IMR-90 (cell line): ENCODE data around the gene IQCE. TPM values are rescaled to one million over a fixed set of nuclear protein-coding genes. Genes with fewer than 3 reads are reported as not detected.

Experiments used
- ATAC-seq: fragments of 200-7000 bp; cut with Tn5 transposase; 2 replicates; pipeline ENCODE4 v1.9.1; 2020; ENCODE audit warnings: low read depth, mild to moderate bottlenecking, moderate library complexity
- BruUV-seq: library from RNA; stranded (reverse); fragments of 400-500 nt; replicated peaks from 2 replicates; lab custom pipeline; 2021; lab: Mats Ljungman, UMichigan
- CTCF ChIA-PET: fragments of 300-600 bp; formaldehyde crosslinking; extraction: SDS; loops from one replicate; lab custom pipeline; 2021; ENCODE audit warnings: antibody characterized with exemption; lab: Yijun Ruan, JAX
- POLR2A ChIA-PET: fragments of 300-600 bp; sonication (Branson Sonifier 250); formaldehyde crosslinking; loops from one replicate; lab custom pipeline; 2022; ENCODE audit warnings: antibody characterized with exemption; ENCODE audit not compliant: unreplicated experiment; lab: Charles Lee
- DNase-seq: peaks from one replicate; pipeline ENCODE4 v3.0.0; 2013
- H2AFZ ChIP-seq: replicated peaks from 2 replicates; pipeline ENCODE3; 2013; ENCODE audit warnings: low read length, mild to moderate bottlenecking; ENCODE audit not compliant: poor library complexity
- H2AK5ac ChIP-seq: 2 replicates; pipeline ENCODE4 v1.6.1; 2013; ENCODE audit warnings: low read depth, low read length, inconsistent platforms
- H2AK9ac ChIP-seq: replicated peaks from 2 replicates; pipeline ENCODE3; 2013; ENCODE audit warnings: mild to moderate bottlenecking, low read depth, low read length, moderate library complexity; ENCODE audit not compliant: poor library complexity
- H2BK120ac ChIP-seq: 2 replicates; pipeline ENCODE4 v1.6.1; 2013; ENCODE audit warnings: low read depth, low read length, inconsistent platforms
- H2BK15ac ChIP-seq: 3 replicates; pipeline ENCODE4 v1.6.1; 2013; ENCODE audit warnings: low read depth, low read length, inconsistent platforms
- H2BK20ac ChIP-seq: 2 replicates; pipeline ENCODE4 v1.6.1; 2013; ENCODE audit warnings: low read depth, mild to moderate bottlenecking, inconsistent platforms, low read length, moderate library complexity
- H2BK5ac ChIP-seq: 2 replicates; pipeline ENCODE4 v1.6.1; 2013; ENCODE audit warnings: mild to moderate bottlenecking, low read depth, low read length, inconsistent platforms; ENCODE audit not compliant: poor library complexity, severe bottlenecking
- H3K14ac ChIP-seq: replicated peaks from 2 replicates; pipeline ENCODE4 v1.6.1; 2013; ENCODE audit warnings: low read depth, low read length, inconsistent platforms
- H3K18ac ChIP-seq: 2 replicates; pipeline ENCODE4 v1.6.1; 2013; ENCODE audit warnings: low read depth, low read length, control low read depth
- H3K23ac ChIP-seq: 2 replicates; pipeline ENCODE4 v1.6.1; 2013; ENCODE audit warnings: low read depth, low read length, inconsistent platforms
- H3K27ac ChIP-seq: 2 replicates; pipeline ENCODE4 v1.5.1; 2013; ENCODE audit warnings: mild to moderate bottlenecking, control low read depth, low read length; ENCODE audit not compliant: insufficient read depth
- H3K27me3 ChIP-seq: 2 replicates; pipeline ENCODE4 v1.6.1; 2013; ENCODE audit warnings: low read length; ENCODE audit not compliant: control insufficient read depth, insufficient read depth
- H3K36me3 ChIP-seq: 2 replicates; pipeline ENCODE4 v1.6.1; 2013; ENCODE audit warnings: low read length, mixed read lengths; ENCODE audit not compliant: control insufficient read depth, insufficient read depth
- H3K4ac ChIP-seq: 2 replicates; pipeline ENCODE4 v1.6.1; 2013; ENCODE audit warnings: low read depth, low read length, inconsistent platforms
- H3K4me1 ChIP-seq: 2 replicates; pipeline ENCODE4 v1.6.1; 2013; ENCODE audit warnings: low read length, mixed read lengths; ENCODE audit not compliant: control insufficient read depth, insufficient read depth
- H3K4me2 ChIP-seq: 2 replicates; pipeline ENCODE4 v1.6.1; 2013; ENCODE audit warnings: low read depth, mild to moderate bottlenecking, control low read depth, low read length, moderate library complexity
- H3K4me3 ChIP-seq: 2 replicates; pipeline ENCODE4 v1.5.1; 2013; ENCODE audit warnings: low read depth, mild to moderate bottlenecking, control low read depth, low read length, moderate library complexity; ENCODE audit not compliant: insufficient read depth
- H3K56ac ChIP-seq: 2 replicates; pipeline ENCODE4 v1.6.1; 2013; ENCODE audit warnings: low read length, inconsistent platforms; ENCODE audit not compliant: insufficient read depth; ENCODE audit errors: extremely low read depth
- H3K79me1 ChIP-seq, 2 experiments: 2 replicates each; pipeline ENCODE4 v1.6.1; 2013; ENCODE audit warnings: low read length in 2 of 2, inconsistent platforms in 1 of 2, low read depth in 1 of 2
- H3K9ac ChIP-seq: 2 replicates; pipeline ENCODE4 v1.6.1; 2013; ENCODE audit warnings: low read depth, low read length, control low read depth
- H3K9me1 ChIP-seq: 2 replicates; pipeline ENCODE4 v1.6.1; 2013; ENCODE audit warnings: low read length, inconsistent platforms; ENCODE audit not compliant: insufficient read depth
- H3K9me3 ChIP-seq: 2 replicates; pipeline ENCODE4 v1.6.1; 2013; ENCODE audit warnings: low read length; ENCODE audit not compliant: control insufficient read depth, insufficient read depth
- H4K20me1 ChIP-seq: 2 replicates; pipeline ENCODE4 v1.6.1; 2013; ENCODE audit warnings: low read length, inconsistent platforms; ENCODE audit not compliant: insufficient read depth
- H4K5ac ChIP-seq: 2 replicates; pipeline ENCODE4 v1.6.1; 2013; ENCODE audit warnings: mild to moderate bottlenecking, low read depth, low read length, control low read depth
- H4K8ac ChIP-seq, 2 experiments: 2 replicates each; pipeline ENCODE4 v1.6.1; 2013; ENCODE audit warnings: low read depth in 2 of 2, low read length in 2 of 2, control low read depth in 1 of 2, inconsistent platforms in 1 of 2
- H4K91ac ChIP-seq: 2 replicates; pipeline ENCODE4 v1.6.1; 2013; ENCODE audit warnings: low read depth, low read length, inconsistent platforms; ENCODE audit not compliant: insufficient read depth
- CEBPB ChIP-seq: IDR thresholded peaks from 2 replicates; pipeline ENCODE4 v1.6.1; 2012; ENCODE audit warnings: low read depth, low read length, improper control_type of control experiment
- CTCF ChIP-seq: conservative IDR thresholded peaks from 2 replicates; pipeline ENCODE4 v1.5.1; 2012; ENCODE audit warnings: mild to moderate bottlenecking, low read depth, low read length, improper control_type of control experiment
- FOS ChIP-seq: fragments of 150-350 bp; IDR thresholded peaks from 2 replicates; pipeline ENCODE4 v1.6.1; 2016; ENCODE audit warnings: low read depth, low read length
- MAZ ChIP-seq: IDR thresholded peaks from 2 replicates; pipeline ENCODE4 v1.6.1; 2012; ENCODE audit warnings: low read depth, mild to moderate bottlenecking, low read length, improper control_type of control experiment, moderate library complexity, borderline replicate concordance
- MXI1 ChIP-seq: IDR thresholded peaks from 2 replicates; pipeline ENCODE4 v1.6.1; 2012; ENCODE audit warnings: low read depth, mild to moderate bottlenecking, low read length, moderate library complexity, borderline replicate concordance
- POLR2A ChIP-seq: IDR thresholded peaks from 2 replicates; pipeline ENCODE4 v1.6.1; 2012; ENCODE audit warnings: mild to moderate bottlenecking, low read depth, low read length
- RAD21 ChIP-seq: IDR thresholded peaks from 2 replicates; pipeline ENCODE4 v1.6.1; 2012; ENCODE audit warnings: low read length, improper control_type of control experiment
- SMC3 ChIP-seq: fragments of 150-350 bp; IDR thresholded peaks from 2 replicates; pipeline ENCODE4 v1.6.1; 2016; ENCODE audit warnings: low read depth, mild to moderate bottlenecking, antibody characterized with exemption, low read length, moderate library complexity
- WGBS, 2 experiments: methylation state at CpG; one replicate each; pipeline versions ENCODE4 v1.1.5 to v1.1.7; 2013; ENCODE audit warnings: missing lambda C conversion rate in 2 of 2; ENCODE audit not compliant: insufficient read length in 1 of 2; ENCODE audit errors: extremely low coverage in 2 of 2; 5-methylcytosine and 5-hydroxymethylcytosine counted together
- dilution Hi-C: fragments of 300-500 bp; cut with HindIII; formaldehyde crosslinking; loops from one replicate; pipeline ENCODE4 v1.14.3; 2018; ENCODE audit warnings: low sequenced_read_pairs; ENCODE audit not compliant: unreplicated experiment
- in situ Hi-C: fragments of 300-500 bp; cut with MboI; formaldehyde crosslinking; loops from 3 replicates; pipeline ENCODE4 v1.14.3; 2019; ENCODE audit warnings: low sequenced_read_pairs, inconsistent platforms, mixed read lengths
- intact Hi-C: fragments of 100-400 bp; cut with micrococcal nuclease; formaldehyde crosslinking; loops from 2 replicates; pipeline ENCODE4 v1.10.0; 2022
- polyA plus RNA-seq, 3 experiments: library from polyadenylated mRNA; depleted of rRNA; stranded (reverse); fragments of >200 nt; gene quantifications; 2 replicates each; pipeline ENCODE4 v1.2.3, GENCODE V29; 2012; ENCODE audit warnings: low replicate concordance in 1 of 3
- total RNA-seq: library from RNA; depleted of rRNA; stranded (reverse); fragments of >200 nt; gene quantifications from 2 replicates; pipeline ENCODE4 v1.2.3, GENCODE V29; 2012

IQCE gene
- total and polyA plus RNA-seq, 2 of the 4 experiments (the other 2 are of a cell fraction), result 5.0 to 6.3 TPM

GRCh38 chr7:2607923-2608904, 49.4 kb downstream of the IQCE start (continued):
- TF ChIP-seq MXI1, result no peak
- TF ChIP-seq FOS, result no peak

- no peaks in the 10 kb centered on the region for H3K9me3 ChIP-seq
- H3K4me3 ChIP-seq, result no peak overlapping the region
- ATAC-seq (peak; percentile 61), DNase-seq (peak; percentile 43)
- H2BK20ac ChIP-seq, result no peak overlapping the region
- dilution Hi-C loops (no loop called here), in situ Hi-C loops (no loop called here), intact Hi-C loops (no loop called here)
- H2BK5ac ChIP-seq, result no peak overlapping the region
- no peaks in the 10 kb centered on the region for H3K27me3 ChIP-seq
- no peak overlapping the region for H3K56ac ChIP-seq
- TF ChIP-seq SMC3 (peak; percentile 35), FOS (no peak), MAZ (no peak), RAD21 (peak; percentile 43), CEBPB (no peak), CTCF (peak; percentile 41), POLR2A (no peak)
- H3K23ac ChIP-seq, result no peak overlapping the region
- no peak overlapping the region for H4K8ac ChIP-seq
- H3K9ac ChIP-seq, result no peak overlapping the region
- H2AFZ ChIP-seq, result no peak overlapping the region
- no peak overlapping the region for H3K14ac ChIP-seq
- H3K79me1 ChIP-seq, result no peaks in the 10 kb centered on the region
- no peaks in the 10 kb centered on the region for H3K9me1 ChIP-seq
- no peak overlapping the region for H3K18ac ChIP-seq
- no peak overlapping the region for H2BK120ac ChIP-seq
- BruUV-seq, result no TSS peak
- no CpG with 5 or more reads among the region's 14 CpGs for WGBS, 2 experiments
- no peak overlapping the region for H3K4me2 ChIP-seq
- H3K4me1 ChIP-seq, result peaks cover 2% of the 10 kb centered on the region; the same call in 1 of the 2 replicates
- no peaks in the 10 kb centered on the region; the same call in 1 of the 2 replicates for H4K20me1 ChIP-seq
- peak overlapping the region; percentile 46 for H2AK9ac ChIP-seq
- H3K36me3 ChIP-seq, result peaks cover 5% of the 10 kb centered on the region; the same call in 1 of the 2 replicates
- ChIA-PET POLR2A (no interaction called here), CTCF (interaction anchor here (0.6 to 1.8 kb wide), 4 partner anchors 10 to 224 kb away, joined by 3 to 6 read pairs (median 4); no protein-coding TSS in a partner anchor)
- H4K5ac ChIP-seq, result no peak overlapping the region
- no peak overlapping the region for H2AK5ac ChIP-seq
- H4K91ac ChIP-seq, result no peak overlapping the region
- H3K4ac ChIP-seq, result no peak overlapping the region
- H3K27ac ChIP-seq, result no peak overlapping the region
- H2BK15ac ChIP-seq, result no peak overlapping the region
These were observed 50.2 kb downstream of the IQCE start for GRCh38 chr7:2608921-2609411.
